Measurements from ENCODE around the gene ZNF230.

ZNF230 gene

GRCh38 chr19:44002566-44003460 is at the start of gene ZNF230:
TSS of gene ZNF230 (plus strand) at chr19:44002957. CDS start at chr19:44007079, 4,122 bp downstream.
- TF ChIP-seq CTBP1 (IDR thresholded peaks at IDR 0.05; ENCODE audit: borderline replicate concordance) = no peak
- TF ChIP-seq FOXK2 (IDR thresholded peaks at IDR 0.05) = no peak
- no peak for TF ChIP-seq LEF1 (IDR thresholded peaks at IDR 0.05; ENCODE audit: borderline replicate concordance)
- TF ChIP-seq ZNF384 (IDR thresholded peaks at IDR 0.05) = no peak
- TF ChIP-seq PKNOX1 (IDR thresholded peaks at IDR 0.05) = no peak
- TF ChIP-seq FOXA1 (IDR thresholded peaks at IDR 0.05) = no peak
- TF ChIP-seq NFRKB (IDR thresholded peaks at IDR 0.05) = no peak
- TF ChIP-seq SUZ12 (IDR thresholded peaks at IDR 0.05) = peak; percentile 59; the same call in 1 of the 2 replicates
- peak; percentile 81 for TF ChIP-seq ELF4 (IDR thresholded peaks at IDR 0.05)
- TF ChIP-seq SP1 (IDR thresholded peaks at IDR 0.05) = no peak
- no peak for TF ChIP-seq BHLHE40 (IDR thresholded peaks at IDR 0.05; ENCODE audit: borderline replicate concordance)
- peak; percentile 18 for TF ChIP-seq L3MBTL2 (conservative IDR thresholded peaks at IDR 0.05)
- TF ChIP-seq ARNT (IDR thresholded peaks at IDR 0.05) = no peak
- no peak for TF ChIP-seq HDGF (IDR thresholded peaks at IDR 0.05; ENCODE audit: borderline replicate concordance)
- TF ChIP-seq FOXM1 (IDR thresholded peaks at IDR 0.05; ENCODE audit: borderline replicate concordance) = no peak
- ChIA-PET POLR2A (interaction anchor here (1.0 to 1.8 kb wide), 2 partner anchors 51 to 92 kb away, joined by 4 to 8 read pairs; partner anchors contain the start of genes ZNF221 and ZNF224), CTCF (no interaction called here)
- peak; percentile 88 for DNase-seq (ENCODE audit: extremely low spot score)

GRCh38 chr19:43956827-43957226 is 45.9 kb upstream of the ZNF230 start:
- POLR2A ChIA-PET = no interaction called here
- DNase-seq (ENCODE audit: extremely low spot score) = no peak
- CTCF ChIA-PET = no interaction called here
- TF ChIP-seq TARDBP (IDR thresholded peaks at IDR 0.05) (no peak), NFRKB (IDR thresholded peaks at IDR 0.05) (no peak), SUZ12 (IDR thresholded peaks at IDR 0.05) (no peak)

GRCh38 chr19:43957891-43958290 is 44.9 kb upstream of the ZNF230 start:
- POLR2A ChIA-PET = no interaction called here
- CTCF ChIA-PET = no interaction called here
- DNase-seq (ENCODE audit: extremely low spot score) = no peak
- TF ChIP-seq HDGF (IDR thresholded peaks at IDR 0.05; ENCODE audit: borderline replicate concordance) = no peak
- no peak for TF ChIP-seq BHLHE40 (IDR thresholded peaks at IDR 0.05; ENCODE audit: borderline replicate concordance)
- TF ChIP-seq ELF4 (IDR thresholded peaks at IDR 0.05) = no peak
- TF ChIP-seq CTBP1 (IDR thresholded peaks at IDR 0.05; ENCODE audit: borderline replicate concordance) = no peak
- TF ChIP-seq ARNT (IDR thresholded peaks at IDR 0.05) = no peak
- no peak for TF ChIP-seq FOXK2 (IDR thresholded peaks at IDR 0.05)
- TF ChIP-seq SUZ12 (IDR thresholded peaks at IDR 0.05) = no peak
- TF ChIP-seq FOXM1 (IDR thresholded peaks at IDR 0.05; ENCODE audit: borderline replicate concordance) = no peak
- TF ChIP-seq LEF1 (IDR thresholded peaks at IDR 0.05; ENCODE audit: borderline replicate concordance) = no peak
- no peak for TF ChIP-seq ZNF384 (IDR thresholded peaks at IDR 0.05)
- TF ChIP-seq NFRKB (IDR thresholded peaks at IDR 0.05) = no peak
- no peak for TF ChIP-seq PKNOX1 (IDR thresholded peaks at IDR 0.05)
- no peak for TF ChIP-seq SP1 (IDR thresholded peaks at IDR 0.05)
- no peak for TF ChIP-seq TARDBP (IDR thresholded peaks at IDR 0.05)
- no peak for TF ChIP-seq L3MBTL2 (conservative IDR thresholded peaks at IDR 0.05)
- TF ChIP-seq FOXA1 (IDR thresholded peaks at IDR 0.05) = no peak

GRCh38 chr19:43960411-43960810 is 42.3 kb upstream of the ZNF230 start:
- TF ChIP-seq FOXM1 (IDR thresholded peaks at IDR 0.05; ENCODE audit: borderline replicate concordance) = no peak
- no peak for TF ChIP-seq SP1 (IDR thresholded peaks at IDR 0.05)
- no peak for TF ChIP-seq FOXK2 (IDR thresholded peaks at IDR 0.05)
- DNase-seq (ENCODE audit: extremely low spot score) = no peak
- POLR2A ChIA-PET = no interaction called here
- CTCF ChIA-PET = no interaction called here

- DNase-seq (ENCODE audit: extremely low spot score) = no peak
- TF ChIP-seq CTBP1 (IDR thresholded peaks at IDR 0.05; ENCODE audit: borderline replicate concordance) (no peak), FOXK2 (IDR thresholded peaks at IDR 0.05) (no peak), SUZ12 (IDR thresholded peaks at IDR 0.05) (no peak), SP1 (IDR thresholded peaks at IDR 0.05) (no peak), ELF4 (IDR thresholded peaks at IDR 0.05) (no peak), LEF1 (IDR thresholded peaks at IDR 0.05; ENCODE audit: borderline replicate concordance) (no peak), TARDBP (IDR thresholded peaks at IDR 0.05) (no peak), HDGF (IDR thresholded peaks at IDR 0.05; ENCODE audit: borderline replicate concordance) (no peak), FOXM1 (IDR thresholded peaks at IDR 0.05; ENCODE audit: borderline replicate concordance) (no peak), PKNOX1 (IDR thresholded peaks at IDR 0.05) (no peak), FOXA1 (IDR thresholded peaks at IDR 0.05) (no peak), L3MBTL2 (conservative IDR thresholded peaks at IDR 0.05) (no peak), BHLHE40 (IDR thresholded peaks at IDR 0.05; ENCODE audit: borderline replicate concordance) (no peak)
- CTCF ChIA-PET = no interaction called here
- POLR2A ChIA-PET = interaction anchor here (0.7 kb wide), 1 partner anchor 1403 kb away, joined by 3 read pairs; no protein-coding TSS in a partner anchor
These were observed 36.6 kb upstream of the ZNF230 start for GRCh38 chr19:43966079-43966694.

GRCh38 chr19:43976732-43977131 is 26.0 kb upstream of the ZNF230 start:
- CTCF ChIA-PET = no interaction called here
- TF ChIP-seq HDGF (IDR thresholded peaks at IDR 0.05; ENCODE audit: borderline replicate concordance) = no peak
- TF ChIP-seq FOXA1 (IDR thresholded peaks at IDR 0.05) = no peak
- TF ChIP-seq BHLHE40 (IDR thresholded peaks at IDR 0.05; ENCODE audit: borderline replicate concordance) = no peak
- TF ChIP-seq NFRKB (IDR thresholded peaks at IDR 0.05) = no peak
- TF ChIP-seq SP1 (IDR thresholded peaks at IDR 0.05) = no peak
- no peak for TF ChIP-seq LEF1 (IDR thresholded peaks at IDR 0.05; ENCODE audit: borderline replicate concordance)
- no peak for TF ChIP-seq TARDBP (IDR thresholded peaks at IDR 0.05)
- TF ChIP-seq PKNOX1 (IDR thresholded peaks at IDR 0.05) = no peak
- TF ChIP-seq FOXM1 (IDR thresholded peaks at IDR 0.05; ENCODE audit: borderline replicate concordance) = no peak
- TF ChIP-seq ZNF384 (IDR thresholded peaks at IDR 0.05) = no peak
- no peak for TF ChIP-seq SUZ12 (IDR thresholded peaks at IDR 0.05)
- TF ChIP-seq ARNT (IDR thresholded peaks at IDR 0.05) = no peak
- no peak for TF ChIP-seq ELF4 (IDR thresholded peaks at IDR 0.05)
- no peak for TF ChIP-seq CTBP1 (IDR thresholded peaks at IDR 0.05; ENCODE audit: borderline replicate concordance)
- no peak for TF ChIP-seq L3MBTL2 (conservative IDR thresholded peaks at IDR 0.05)
- TF ChIP-seq FOXK2 (IDR thresholded peaks at IDR 0.05) = no peak
- POLR2A ChIA-PET = no interaction called here
- no peak for DNase-seq (ENCODE audit: extremely low spot score)
